H9 (cell line): Measurements from ENCODE around the gene SLC6A15. TPM values are rescaled to one million over a fixed set of nuclear protein-coding genes. Genes with fewer than 3 reads are reported as not detected.

Experiments
- DNase-seq: peaks from one replicate; pipeline ENCODE4 v3.0.0-alpha.2; 2017
- H2AFZ ChIP-seq: one replicate; pipeline ENCODE4 v1.6.1; 2013; ENCODE audit warnings: mild to moderate bottlenecking, low read length, control low read depth, moderate library complexity
- H2AK5ac ChIP-seq: 2 replicates; pipeline ENCODE4 v1.6.1; 2013; ENCODE audit warnings: low read length, control low read depth, mixed read lengths; ENCODE audit not compliant: insufficient read length
- H2BK120ac ChIP-seq: one replicate; pipeline ENCODE4 v1.6.1; 2013; ENCODE audit warnings: low read depth, mild to moderate bottlenecking, low read length, control low read depth, inconsistent platforms; ENCODE audit not compliant: poor library complexity, severe bottlenecking
- H2BK12ac ChIP-seq: 2 replicates; pipeline ENCODE4 v1.6.1; 2013; ENCODE audit warnings: low read length, control low read depth, mixed read lengths, low read depth; ENCODE audit not compliant: insufficient read length
- H2BK15ac ChIP-seq: 2 replicates; pipeline ENCODE4 v1.6.1; 2013; ENCODE audit warnings: low read depth, low read length, control low read depth
- H2BK20ac ChIP-seq: one replicate; pipeline ENCODE4 v1.6.1; 2013; ENCODE audit warnings: low read depth, mild to moderate bottlenecking, low read length, control low read depth, inconsistent platforms; ENCODE audit not compliant: poor library complexity, severe bottlenecking
- H2BK5ac ChIP-seq: 2 replicates; pipeline ENCODE4 v1.6.1; 2013; ENCODE audit warnings: low read length, control low read depth, mixed read lengths; ENCODE audit not compliant: insufficient read length
- H3K14ac ChIP-seq: 2 replicates; pipeline ENCODE4 v1.6.1; 2013; ENCODE audit warnings: low read length, control low read depth; ENCODE audit not compliant: insufficient read depth
- H3K18ac ChIP-seq: 2 replicates; pipeline ENCODE4 v1.6.1; 2013; ENCODE audit warnings: low read depth, mild to moderate bottlenecking, mixed read lengths, low read length, control low read depth; ENCODE audit not compliant: insufficient read length
- H3K23ac ChIP-seq: 2 replicates; pipeline ENCODE4 v1.6.1; 2013; ENCODE audit warnings: low read length, control low read depth, mixed read lengths, low read depth; ENCODE audit not compliant: insufficient read length
- H3K23me2 ChIP-seq: 2 replicates; pipeline ENCODE4 v1.6.1; 2013; ENCODE audit warnings: low read depth, mild to moderate bottlenecking, mixed read lengths, low read length, control low read depth; ENCODE audit not compliant: insufficient read length, poor library complexity, severe bottlenecking
- H3K27ac ChIP-seq: 2 replicates; pipeline ENCODE4 v1.5.1; 2013; ENCODE audit warnings: low read length, control low read depth, mixed read lengths, low read depth; ENCODE audit not compliant: insufficient read length
- H3K27me3 ChIP-seq: 2 replicates; pipeline ENCODE4 v1.6.1; 2013; ENCODE audit warnings: low read length, control low read depth, inconsistent platforms; ENCODE audit not compliant: insufficient read depth
- H3K4ac ChIP-seq: 2 replicates; pipeline ENCODE4 v1.6.1; 2013; ENCODE audit warnings: low read depth, mild to moderate bottlenecking, control low read depth, inconsistent platforms, low read length, moderate library complexity
- H3K4me1 ChIP-seq: 2 replicates; pipeline ENCODE4 v1.6.1; 2013; ENCODE audit warnings: low read length, control low read depth, inconsistent platforms; ENCODE audit not compliant: insufficient read depth
- H3K4me2 ChIP-seq: 2 replicates; pipeline ENCODE4 v1.6.1; 2013; ENCODE audit warnings: low read length, control low read depth, mixed read lengths; ENCODE audit not compliant: insufficient read length, insufficient read depth
- H3K56ac ChIP-seq: 2 replicates; pipeline ENCODE4 v1.6.1; 2013; ENCODE audit warnings: low read depth, mild to moderate bottlenecking, mixed read lengths, low read length, control low read depth; ENCODE audit not compliant: insufficient read length
- H3K79me1 ChIP-seq: 2 replicates; pipeline ENCODE4 v1.6.1; 2013; ENCODE audit warnings: low read depth, mild to moderate bottlenecking, moderate library complexity, low read length, control low read depth, inconsistent platforms; ENCODE audit not compliant: insufficient read depth, poor library complexity, severe bottlenecking
- H3K79me2 ChIP-seq: 2 replicates; pipeline ENCODE4 v1.6.1; 2013; ENCODE audit warnings: low read length, control low read depth, inconsistent platforms; ENCODE audit not compliant: insufficient read depth
- H3K9ac ChIP-seq: 2 replicates; pipeline ENCODE4 v1.6.1; 2013; ENCODE audit warnings: low read length, control low read depth, mixed read lengths; ENCODE audit not compliant: insufficient read length; ENCODE audit errors: extremely low read depth
- H3K9me3 ChIP-seq: one replicate; pipeline ENCODE4 v1.6.1; 2013; ENCODE audit warnings: low read depth, low read length, inconsistent platforms; ENCODE audit not compliant: control insufficient read depth
- H3T11ph ChIP-seq: one replicate; pipeline ENCODE4 v1.6.1; 2013; ENCODE audit warnings: mild to moderate bottlenecking, low read length, control low read depth, inconsistent platforms
- H4K20me1 ChIP-seq: one replicate; pipeline ENCODE4 v1.6.1; 2013; ENCODE audit not compliant: control insufficient read depth, insufficient read length, insufficient read depth
- H4K5ac ChIP-seq: 2 replicates; pipeline ENCODE4 v1.6.1; 2013; ENCODE audit warnings: low read depth, mild to moderate bottlenecking, mixed read lengths, low read length, control low read depth; ENCODE audit not compliant: insufficient read length
- H4K8ac ChIP-seq: replicated peaks from 2 replicates; pipeline ENCODE4 v1.6.1; 2013; ENCODE audit warnings: low read length, control low read depth, mixed read lengths, low read depth; ENCODE audit not compliant: insufficient read length
- H4K91ac ChIP-seq: 2 replicates; pipeline ENCODE4 v1.6.1; 2013; ENCODE audit warnings: low read depth, mild to moderate bottlenecking, moderate library complexity, mixed read lengths, low read length, control low read depth; ENCODE audit not compliant: insufficient read length
- H3K27ac Mint-ChIP-seq, 3 experiments: 2 replicates in 2 of 3; 3 replicates in 1 of 3; pipeline ENCODE4 v1.8.0; 2020 to 2021; ENCODE audit warnings: mixed read lengths in 3 of 3, mild to moderate bottlenecking in 1 of 3, moderate library complexity in 1 of 3
- H3K27me3 Mint-ChIP-seq: 2 replicates; pipeline ENCODE4 v1.8.0; 2021; ENCODE audit warnings: low read depth, mild to moderate bottlenecking, moderate library complexity, mixed read lengths
- H3K36me3 Mint-ChIP-seq, 3 experiments: 2 replicates in 2 of 3; 3 replicates in 1 of 3; pipeline ENCODE4 v1.8.0; 2020 to 2021; ENCODE audit warnings: low read depth in 3 of 3, mixed read lengths in 3 of 3; ENCODE audit not compliant: insufficient read depth in 1 of 3
- H3K4me1 Mint-ChIP-seq, 2 experiments: 2 replicates each; pipeline ENCODE4 v1.8.0; 2020; ENCODE audit warnings: mixed read lengths in 2 of 2
- H3K4me3 Mint-ChIP-seq, 2 experiments: 2 replicates in 1 of 2; 3 replicates in 1 of 2; pipeline ENCODE4 v1.8.0; 2020 to 2021; ENCODE audit warnings: mild to moderate bottlenecking in 2 of 2, mixed read lengths in 2 of 2, moderate library complexity in 1 of 2
- H3K9me3 Mint-ChIP-seq, 2 experiments: 2 replicates in 1 of 2; 3 replicates in 1 of 2; pipeline ENCODE4 v1.8.0; 2020; ENCODE audit warnings: mild to moderate bottlenecking in 2 of 2, mixed read lengths in 2 of 2, moderate library complexity in 1 of 2
- CTCF ChIP-seq: fragments of 200-600 bp; sonication (generic); conservative IDR thresholded peaks from 3 replicates; pipeline ENCODE4 v1.8.0; 2021; ENCODE audit warnings: antibody characterized with exemption, mild to moderate bottlenecking
- total RNA-seq: library from RNA; stranded (reverse); gene quantifications from 2 replicates; pipeline ENCODE4 v1.2.1, GENCODE V29; 2021

SLC6A15 gene
- total RNA-seq, 1 experiment from 2014 or later = 12.9 TPM

GRCh38 chr12:84874825-84875139 lies 37.8 kb downstream of the SLC6A15 start:
- no peak overlapping the region for H2BK12ac ChIP-seq
- no peak overlapping the region for H2BK120ac ChIP-seq
- Mint-ChIP-seq H3K27ac (no peak overlapping the region), H3K27me3 (no peaks in the 10 kb centered on the region), H3K9me3 (no peaks in the 10 kb centered on the region), H3K36me3 (no peaks in the 10 kb centered on the region), H3K4me3 (no peak overlapping the region), H3K4me1 (no peaks in the 10 kb centered on the region)
- no peaks in the 10 kb centered on the region for H3K9me3 ChIP-seq
- H3K4ac ChIP-seq = no peak overlapping the region
- H3K27ac ChIP-seq = no peak overlapping the region
- H2BK15ac ChIP-seq = no peak overlapping the region
- no peak overlapping the region for H3K18ac ChIP-seq
- no peak overlapping the region for H4K91ac ChIP-seq
- no peaks in the 10 kb centered on the region for H4K20me1 ChIP-seq
- H2BK20ac ChIP-seq = no peak overlapping the region
- no peak overlapping the region for H4K5ac ChIP-seq
- TF ChIP-seq CTCF = no peak
- no peaks in the 10 kb centered on the region for H3K79me2 ChIP-seq
- no peaks in the 10 kb centered on the region for H3K27me3 ChIP-seq
- no peak overlapping the region for H4K8ac ChIP-seq
- no peak overlapping the region for H2AFZ ChIP-seq
- H3K56ac ChIP-seq = no peak overlapping the region
- H3K79me1 ChIP-seq = no peaks in the 10 kb centered on the region
- H2AK5ac ChIP-seq = no peak overlapping the region
- DNase-seq = no peak
- H3T11ph ChIP-seq = no peak overlapping the region
- no peak overlapping the region for H2BK5ac ChIP-seq
- no peak overlapping the region for H3K23ac ChIP-seq
- no peak overlapping the region for H3K14ac ChIP-seq
- H3K23me2 ChIP-seq = no peaks in the 10 kb centered on the region
- H3K4me1 ChIP-seq = no peaks in the 10 kb centered on the region
- H3K4me2 ChIP-seq = no peak overlapping the region
- H3K9ac ChIP-seq = no peak overlapping the region
